GM21576 (cell line): ENCODE data around the gene ZFAND6.

Source experiments
- ATAC-seq: cut with Tn5 transposase; IDR thresholded peaks from one replicate; pipeline ENCODE4 v1.9.1; 2021; ENCODE audit warnings: mild to moderate bottlenecking, moderate library complexity; ENCODE audit not compliant: unreplicated experiment

The ZFAND6 gene

GRCh38 chr15:80186066-80186465 lies 126.6 kb downstream of the ZFAND6 start:
- no peak for ATAC-seq

- ATAC-seq, result no peak
These were observed 127.1 kb downstream of the ZFAND6 start for GRCh38 chr15:80186597-80186996.
